SK-N-SH (cell line): ENCODE results near the gene STX3. TPM values are rescaled to one million over a fixed set of nuclear protein-coding genes. Genes with fewer than 3 reads are reported as not detected.

Experiments used
- CTCF ChIA-PET: fragments of 300-600, 350-600 bp; formaldehyde crosslinking; extraction: SDS; loops from one replicate; lab custom pipeline; 2021; lab: Yijun Ruan, JAX
- POLR2A ChIA-PET: fragments of 350-600 bp; sonication (Branson Sonifier 250); formaldehyde crosslinking; extraction: SDS; loops from one replicate; lab custom pipeline; 2020; ENCODE audit warnings: antibody characterized with exemption, inconsistent platforms; lab: Yijun Ruan, JAX
- DNase-seq: peaks from one replicate; pipeline ENCODE4 v3.0.0; 2012
- H2AFZ ChIP-seq: fragments of 200-600 bp; sonication (generic); 2 replicates; pipeline ENCODE4 v1.8.1; 2016; ENCODE audit warnings: antibody characterized with exemption, mild to moderate bottlenecking, low read depth
- H3F3A ChIP-seq: fragments of 200-600 bp; sonication (generic); replicated peaks from 2 replicates; pipeline ENCODE3; 2016; ENCODE audit warnings: antibody characterized with exemption, mild to moderate bottlenecking; ENCODE audit not compliant: insufficient read depth
- H3K27ac ChIP-seq, 2 experiments: fragments of 200-500 bp in 1 of 2; fragments of 200-600 bp in 1 of 2; sonication (Bioruptor generic) in 1 of 2; sonication (generic), shearing (Covaris generic) in 1 of 2; 2 replicates each; pipeline versions ENCODE4 v1.5.1 to v1.6.1; 2014 to 2016; ENCODE audit warnings: low read depth in 2 of 2, inconsistent platforms in 1 of 2, low read length in 1 of 2, mild to moderate bottlenecking in 1 of 2, mixed read lengths in 1 of 2
- H3K27me3 ChIP-seq: fragments of 200-600 bp; sonication (generic), shearing (Covaris generic); 2 replicates; pipeline ENCODE4 v1.6.1; 2016; ENCODE audit warnings: mixed run types; ENCODE audit not compliant: insufficient read depth
- H3K36me3 ChIP-seq, 2 experiments: fragments of 200-500 bp in 1 of 2; fragments of 200-600 bp in 1 of 2; sonication (Bioruptor generic) in 1 of 2; sonication (generic) in 1 of 2; replicated peaks in 1 of 2; 2 replicates each; pipeline versions ENCODE3 to v1.5.1; 2014 to 2016; ENCODE audit warnings: low read length in 1 of 2, mild to moderate bottlenecking in 1 of 2; ENCODE audit not compliant: insufficient read depth in 2 of 2, control insufficient read depth in 1 of 2
- H3K4me1 ChIP-seq, 2 experiments: fragments of 200-500 bp in 1 of 2; fragments of 200-600 bp in 1 of 2; sonication (Bioruptor generic) in 1 of 2; sonication (generic), shearing (Covaris generic) in 1 of 2; 2 replicates each; pipeline versions ENCODE4 v1.5.1 to v1.6.1; 2014 to 2016; ENCODE audit warnings: low read depth in 1 of 2, low read length in 1 of 2, mixed run types in 1 of 2; ENCODE audit not compliant: insufficient read depth in 2 of 2, control insufficient read depth in 1 of 2
- H3K4me2 ChIP-seq: fragments of 200-600 bp; sonication (generic), shearing (Covaris generic); 2 replicates; pipeline ENCODE4 v1.6.1; 2017; ENCODE audit warnings: mixed run types
- H3K4me3 ChIP-seq, 2 experiments: fragments of 200-500 bp in 1 of 2; fragments of 200-600 bp in 1 of 2; sonication (Bioruptor generic) in 1 of 2; sonication (generic), shearing (Covaris generic) in 1 of 2; 2 replicates each; pipeline versions ENCODE4 v1.5.1 to v1.8.1; 2014 to 2016; ENCODE audit warnings: low read depth in 2 of 2, inconsistent platforms in 1 of 2, low read length in 1 of 2, mild to moderate bottlenecking in 1 of 2, mixed read lengths in 1 of 2, moderate library complexity in 1 of 2
- H3K79me2 ChIP-seq: fragments of 200-600 bp; sonication (generic); 2 replicates; pipeline ENCODE4 v1.8.1; 2017; ENCODE audit warnings: mild to moderate bottlenecking; ENCODE audit not compliant: insufficient read depth
- H3K9ac ChIP-seq: fragments of 200-600 bp; sonication (generic); 2 replicates; pipeline ENCODE4 v1.6.1; 2017; ENCODE audit warnings: mixed run types
- H3K9me2 ChIP-seq: fragments of 200-600 bp; sonication (generic); 2 replicates; pipeline ENCODE4 v1.6.1; 2017; ENCODE audit warnings: mixed run types
- H3K9me3 ChIP-seq: fragments of 200-600 bp; sonication (generic); 2 replicates; pipeline ENCODE4 v1.6.1; 2017; ENCODE audit warnings: mixed run types, mild to moderate bottlenecking, moderate library complexity
- H4K20me1 ChIP-seq: fragments of 200-600 bp; sonication (generic); 2 replicates; pipeline ENCODE4 v1.6.1; 2017; ENCODE audit warnings: mild to moderate bottlenecking, mixed run types; ENCODE audit not compliant: insufficient read depth
- CTCF ChIP-seq: fragments of 200-600 bp; sonication (generic); IDR thresholded peaks from 2 replicates; pipeline ENCODE4 v1.6.1; 2017; ENCODE audit warnings: antibody characterized with exemption, mild to moderate bottlenecking, moderate library complexity
- GABPA ChIP-seq: IDR thresholded peaks from 2 replicates; pipeline ENCODE4 v1.4.0; 2012; ENCODE audit warnings: low read depth, mild to moderate bottlenecking
- GATA2 ChIP-seq: sonication (generic); formaldehyde crosslinking; IDR thresholded peaks from 2 replicates; pipeline ENCODE4 v1.5.0; 2020; ENCODE audit warnings: mild to moderate bottlenecking, missing genetic modification reagents
- JUND ChIP-seq: IDR thresholded peaks from 2 replicates; pipeline ENCODE4 v1.4.0; 2012
- MAX ChIP-seq: IDR thresholded peaks from 2 replicates; pipeline ENCODE4 v1.4.0; 2012; ENCODE audit warnings: low read depth
- NFIC ChIP-seq: IDR thresholded peaks from 2 replicates; pipeline ENCODE4 v1.4.0; 2012; ENCODE audit warnings: borderline replicate concordance
- NRF1 ChIP-seq: IDR thresholded peaks from 2 replicates; pipeline ENCODE4 v1.6.1; 2012; ENCODE audit warnings: low read depth, mild to moderate bottlenecking, low read length
- RAD21 ChIP-seq: IDR thresholded peaks from 2 replicates; pipeline ENCODE4 v1.6.1; 2012; ENCODE audit warnings: mild to moderate bottlenecking, low read length
- RCOR1 ChIP-seq: fragments of 150-350 bp; IDR thresholded peaks from 2 replicates; pipeline ENCODE4 v1.6.1; 2017; ENCODE audit warnings: antibody characterized with exemption, low read length
- RFX5 ChIP-seq: IDR thresholded peaks from 2 replicates; pipeline ENCODE4 v1.6.1; 2012; ENCODE audit warnings: mild to moderate bottlenecking, improper control_type of control experiment, low read length
- SIN3A ChIP-seq: IDR thresholded peaks from 2 replicates; pipeline ENCODE4 v1.6.1; 2012; ENCODE audit warnings: low read depth, mild to moderate bottlenecking, low read length, moderate library complexity, borderline replicate concordance
- TCF12 ChIP-seq: IDR thresholded peaks from 2 replicates; pipeline ENCODE4 v1.4.0; 2012
- USF1 ChIP-seq: IDR thresholded peaks from 2 replicates; pipeline ENCODE4 v1.4.0; 2012; ENCODE audit warnings: low read depth, borderline replicate concordance
- USF2 ChIP-seq: fragments of 150-350 bp; IDR thresholded peaks from 2 replicates; pipeline ENCODE4 v1.6.1; 2017; ENCODE audit warnings: antibody characterized with exemption, low read length, low read depth, borderline replicate concordance
- WGBS: methylation state at CpG from one replicate; pipeline ENCODE4 v1.1.6; 2017; ENCODE audit warnings: low lambda C conversion rate; 5-methylcytosine and 5-hydroxymethylcytosine counted together
- polyA plus RNA-seq, 3 experiments: library from polyadenylated mRNA; depleted of rRNA; stranded (reverse); fragments of >200 nt; gene quantifications; 2 replicates each; pipeline ENCODE4 v1.2.3, GENCODE V29; 2012
- TF ChIP-seq, protein P1 (sequence below): IDR thresholded peaks from 2 replicates; pipeline ENCODE4 v1.6.1; 2012; ENCODE audit warnings: mild to moderate bottlenecking, low read depth, low read length, moderate library complexity

STX3 gene
- polyA plus RNA-seq, 1 of the 3 experiments (the other 2 are of a cell fraction) = 21.4 TPM

GRCh38 chr11:59807047-59807610 lies 52.0 kb downstream of the STX3 start:
- CTCF ChIA-PET = interaction anchor here (1.2 to 5.9 kb wide), 2 partner anchors 53 to 119 kb away, joined by 3 to 35 read pairs; partner anchors contain the start of gene STX3
- Histone ChIP-seq H2AFZ (no peak overlapping the region), H3K27ac (no peak overlapping the region)

DNA sequence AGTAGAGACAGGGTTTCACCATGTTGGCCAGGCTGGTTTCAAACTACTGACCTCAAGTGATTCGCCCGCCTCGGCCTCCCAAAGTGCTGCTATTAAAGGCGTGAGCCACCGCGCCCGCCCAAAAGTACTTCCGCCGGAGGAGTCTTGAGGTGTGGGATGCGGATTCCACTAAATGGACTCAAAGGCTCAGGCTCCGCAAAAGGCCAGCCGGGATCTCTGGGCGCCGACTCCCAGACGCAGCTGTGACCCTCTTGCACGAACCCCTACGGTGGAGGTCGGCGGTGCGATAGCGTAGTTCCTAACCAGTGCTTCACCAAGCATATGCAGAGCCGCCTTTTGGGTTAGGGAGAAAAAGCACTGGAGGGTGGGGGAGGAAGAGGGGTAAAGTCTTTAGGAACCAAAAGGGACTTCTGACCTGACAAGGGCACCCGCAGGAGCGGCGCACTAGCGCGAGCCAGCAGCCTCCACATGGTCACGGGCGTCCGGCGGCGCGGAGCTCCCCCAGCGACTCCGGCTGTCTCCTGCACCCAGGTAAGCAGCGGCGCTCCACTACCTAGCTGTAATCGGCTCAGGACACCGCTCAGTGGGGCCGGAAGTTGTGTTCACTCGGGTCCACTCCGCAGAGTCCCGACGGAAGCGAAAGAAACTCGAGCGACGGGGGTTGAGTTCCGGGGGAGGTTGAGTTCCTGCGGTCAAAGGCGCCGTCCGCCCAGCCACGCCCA lies 55.2 kb downstream of the STX3 start, which contains the start of gene MRPL16:
Gene MRPL16 (minus strand): TSS at position 590 of the 722 bp plus-strand sequence. CDS start 120 bp downstream, at position 470.
- peak; percentile 87 for DNase-seq
- peak within 1 kb of the TSS; percentile 97 for H2AFZ ChIP-seq
- ChIA-PET POLR2A (interaction anchor here (0.7 kb wide), 1 partner anchor 55 kb away, joined by 4 read pairs; no protein-coding TSS in a partner anchor), CTCF (interaction anchor here (1.3 to 5.9 kb wide), 3 partner anchors 10 to 652 kb away, joined by 3 to 35 read pairs (median 4); partner anchors contain the start of gene STX3)
- H3K9me3 ChIP-seq = no peaks in the 10 kb centered on the region
- H3K27me3 ChIP-seq = no peaks in the 10 kb centered on the region
- H3K9me2 ChIP-seq = no peaks in the 10 kb centered on the region
- peak within 1 kb of the TSS; percentile 55 to 58; a peak in 3 of 4 replicates for H3K27ac ChIP-seq
- H3K4me1 ChIP-seq = peaks cover 0 to 5% of the 10 kb centered on the region in 2 experiments; a peak in 2 of 4 replicates
- no peaks in the 10 kb centered on the region for H4K20me1 ChIP-seq
- peak within 1 kb of the TSS; percentile 95 for H3K4me3 ChIP-seq
- H3F3A ChIP-seq = peaks cover 12% of the 10 kb centered on the region
- peaks cover 19% of the 10 kb centered on the region for H3K79me2 ChIP-seq
- peaks cover 34 to 35% of the 10 kb centered on the region in 2 experiments for H3K36me3 ChIP-seq
- WGBS = 1% methylated on average over 26 of the region's 54 CpGs
- H3K9ac ChIP-seq = peak within 1 kb of the TSS; percentile 76
- peak within 1 kb of the TSS; percentile 95 for H3K4me2 ChIP-seq
- TF ChIP-seq USF1 = peak; percentile 45; the same call in 1 of the 2 replicates
- TF ChIP-seq RFX5 = no peak
- TF ChIP-seq NRF1 = no peak
- peak; percentile 89; the same call in 1 of the 2 replicates for TF ChIP-seq SIN3A
- peak; percentile 26; the same call in 1 of the 2 replicates for TF ChIP-seq JUND
- peak; percentile 77 for TF ChIP-seq MAX
- TF ChIP-seq, protein P1, sequence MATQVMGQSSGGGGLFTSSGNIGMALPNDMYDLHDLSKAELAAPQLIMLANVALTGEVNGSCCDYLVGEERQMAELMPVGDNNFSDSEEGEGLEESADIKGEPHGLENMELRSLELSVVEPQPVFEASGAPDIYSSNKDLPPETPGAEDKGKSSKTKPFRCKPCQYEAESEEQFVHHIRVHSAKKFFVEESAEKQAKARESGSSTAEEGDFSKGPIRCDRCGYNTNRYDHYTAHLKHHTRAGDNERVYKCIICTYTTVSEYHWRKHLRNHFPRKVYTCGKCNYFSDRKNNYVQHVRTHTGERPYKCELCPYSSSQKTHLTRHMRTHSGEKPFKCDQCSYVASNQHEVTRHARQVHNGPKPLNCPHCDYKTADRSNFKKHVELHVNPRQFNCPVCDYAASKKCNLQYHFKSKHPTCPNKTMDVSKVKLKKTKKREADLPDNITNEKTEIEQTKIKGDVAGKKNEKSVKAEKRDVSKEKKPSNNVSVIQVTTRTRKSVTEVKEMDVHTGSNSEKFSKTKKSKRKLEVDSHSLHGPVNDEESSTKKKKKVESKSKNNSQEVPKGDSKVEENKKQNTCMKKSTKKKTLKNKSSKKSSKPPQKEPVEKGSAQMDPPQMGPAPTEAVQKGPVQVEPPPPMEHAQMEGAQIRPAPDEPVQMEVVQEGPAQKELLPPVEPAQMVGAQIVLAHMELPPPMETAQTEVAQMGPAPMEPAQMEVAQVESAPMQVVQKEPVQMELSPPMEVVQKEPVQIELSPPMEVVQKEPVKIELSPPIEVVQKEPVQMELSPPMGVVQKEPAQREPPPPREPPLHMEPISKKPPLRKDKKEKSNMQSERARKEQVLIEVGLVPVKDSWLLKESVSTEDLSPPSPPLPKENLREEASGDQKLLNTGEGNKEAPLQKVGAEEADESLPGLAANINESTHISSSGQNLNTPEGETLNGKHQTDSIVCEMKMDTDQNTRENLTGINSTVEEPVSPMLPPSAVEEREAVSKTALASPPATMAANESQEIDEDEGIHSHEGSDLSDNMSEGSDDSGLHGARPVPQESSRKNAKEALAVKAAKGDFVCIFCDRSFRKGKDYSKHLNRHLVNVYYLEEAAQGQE = peak; percentile 64; the same call in 1 of the 2 replicates
- no peak for TF ChIP-seq RAD21
- peak; percentile 45; the same call in 1 of the 2 replicates for TF ChIP-seq TCF12

More at GRCh38 chr11:59807047-59807610, 52.0 kb downstream of the STX3 start:
- 100% methylated on average over 1 of the region's 1 CpG for WGBS
- DNase-seq = no peak
- H3K4me3 ChIP-seq = no peak overlapping the region
- H3K27me3 ChIP-seq = no peaks in the 10 kb centered on the region
- no peaks in the 10 kb centered on the region for H3K9me2 ChIP-seq
- H3K4me2 ChIP-seq = no peak overlapping the region
- no peak overlapping the region for H3K9ac ChIP-seq
- TF ChIP-seq USF2 (no peak), NFIC (no peak), GABPA (no peak), GATA2 (CRISPR knock-in tag) (no peak), CTCF (no peak), RCOR1 (no peak), TCF12 (no peak)
- no peaks in the 10 kb centered on the region for H3K9me3 ChIP-seq
- H3K79me2 ChIP-seq = peaks cover 19% of the 10 kb centered on the region
- POLR2A ChIA-PET = no interaction called here
- peaks cover 0 to 5% of the 10 kb centered on the region in 2 experiments; a peak in 2 of 4 replicates for H3K4me1 ChIP-seq
- H4K20me1 ChIP-seq = no peaks in the 10 kb centered on the region
- peaks cover 55% of the 10 kb centered on the region in 2 experiments for H3K36me3 ChIP-seq
- peaks cover 21% of the 10 kb centered on the region for H3F3A ChIP-seq
